DND-41 (cell line): ENCODE measurements around the gene AR.

Source experiments
- ATAC-seq: fragments of 200-7000 bp; cut with Tn5 transposase; 3 replicates; pipeline ENCODE4 v1.9.1; 2021; ENCODE audit warnings: low read depth; ENCODE audit not compliant: insufficient read depth
- DNase-seq: peaks from one replicate; pipeline ENCODE4 v3.0.0-alpha.2; 2020
- H2AFZ ChIP-seq: 2 replicates; pipeline ENCODE4 v1.6.0; 2012; ENCODE audit warnings: low read depth, low read length
- H3K27ac ChIP-seq: 2 replicates; pipeline ENCODE4 v1.5.1; 2012; ENCODE audit warnings: low read length, inconsistent platforms
- H3K27me3 ChIP-seq: fragments of 200-600 bp; sonication (generic); 2 replicates; pipeline ENCODE4 v1.6.0; 2012; ENCODE audit warnings: low read length, mild to moderate bottlenecking, inconsistent platforms; ENCODE audit not compliant: insufficient read depth, poor library complexity
- H3K36me3 ChIP-seq: 2 replicates; pipeline ENCODE4 v1.5.1; 2012; ENCODE audit warnings: low read length, inconsistent platforms; ENCODE audit not compliant: insufficient read depth
- H3K4me1 ChIP-seq: 2 replicates; pipeline ENCODE4 v1.5.1; 2012; ENCODE audit warnings: mild to moderate bottlenecking, low read length; ENCODE audit not compliant: insufficient read depth
- H3K4me2 ChIP-seq: 2 replicates; pipeline ENCODE4 v1.6.0; 2012; ENCODE audit warnings: mild to moderate bottlenecking, moderate library complexity, low read length, inconsistent platforms; ENCODE audit not compliant: insufficient read depth
- H3K4me3 ChIP-seq, 2 experiments: fragments of 200-600 bp in 1 of 2; shearing (Covaris generic) in 1 of 2; 2 replicates each; pipeline ENCODE4 v1.5.1; 2012 to 2016; ENCODE audit warnings: inconsistent platforms in 2 of 2, low read length in 2 of 2, mild to moderate bottlenecking in 2 of 2, low read depth in 1 of 2, moderate library complexity in 1 of 2
- H3K79me2 ChIP-seq: 2 replicates; pipeline ENCODE4 v1.6.0; 2012; ENCODE audit warnings: low read length, inconsistent platforms; ENCODE audit not compliant: insufficient read depth
- H3K9ac ChIP-seq: 2 replicates; pipeline ENCODE4 v1.6.0; 2012; ENCODE audit warnings: low read depth, mild to moderate bottlenecking, inconsistent platforms, low read length, moderate library complexity
- H3K9me3 ChIP-seq: 2 replicates; pipeline ENCODE4 v1.5.1; 2012; ENCODE audit warnings: low read length, moderate library complexity, mild to moderate bottlenecking, inconsistent platforms; ENCODE audit not compliant: insufficient read depth, severe bottlenecking
- H4K20me1 ChIP-seq: 2 replicates; pipeline ENCODE4 v1.6.0; 2012; ENCODE audit warnings: low read length; ENCODE audit not compliant: insufficient read depth
- EZH2 ChIP-seq: IDR thresholded peaks from 3 replicates; pipeline ENCODE4 v1.6.1; 2012; ENCODE audit warnings: borderline replicate concordance, low read depth, mild to moderate bottlenecking, moderate library complexity, low read length, inconsistent platforms; ENCODE audit not compliant: severe bottlenecking
- TF ChIP-seq, protein P1 (sequence below): IDR thresholded peaks from 2 replicates; pipeline ENCODE4 v1.5.1; 2012; ENCODE audit warnings: borderline replicate concordance, low read length, moderate library complexity, mild to moderate bottlenecking; ENCODE audit not compliant: poor library complexity, severe bottlenecking; ENCODE audit errors: extremely low read depth

Gene AR

GRCh38 chrX:67697452-67697851 lies 153.6 kb downstream of the AR start:
- no peaks in the 10 kb centered on the region for H3K36me3 ChIP-seq
- no peak overlapping the region for H2AFZ ChIP-seq
- no peak overlapping the region for H3K4me3 ChIP-seq
- no peaks in the 10 kb centered on the region for H4K20me1 ChIP-seq
- no peaks in the 10 kb centered on the region for H3K27me3 ChIP-seq
- H3K4me1 ChIP-seq = no peaks in the 10 kb centered on the region
- H3K4me2 ChIP-seq = no peak overlapping the region
- H3K9ac ChIP-seq = no peak overlapping the region
- H3K79me2 ChIP-seq = no peaks in the 10 kb centered on the region
- DNase-seq (no peak), ATAC-seq (no peak)
- H3K27ac ChIP-seq = no peak overlapping the region
- TF ChIP-seq EZH2 = no peak
- TF ChIP-seq, protein P1, sequence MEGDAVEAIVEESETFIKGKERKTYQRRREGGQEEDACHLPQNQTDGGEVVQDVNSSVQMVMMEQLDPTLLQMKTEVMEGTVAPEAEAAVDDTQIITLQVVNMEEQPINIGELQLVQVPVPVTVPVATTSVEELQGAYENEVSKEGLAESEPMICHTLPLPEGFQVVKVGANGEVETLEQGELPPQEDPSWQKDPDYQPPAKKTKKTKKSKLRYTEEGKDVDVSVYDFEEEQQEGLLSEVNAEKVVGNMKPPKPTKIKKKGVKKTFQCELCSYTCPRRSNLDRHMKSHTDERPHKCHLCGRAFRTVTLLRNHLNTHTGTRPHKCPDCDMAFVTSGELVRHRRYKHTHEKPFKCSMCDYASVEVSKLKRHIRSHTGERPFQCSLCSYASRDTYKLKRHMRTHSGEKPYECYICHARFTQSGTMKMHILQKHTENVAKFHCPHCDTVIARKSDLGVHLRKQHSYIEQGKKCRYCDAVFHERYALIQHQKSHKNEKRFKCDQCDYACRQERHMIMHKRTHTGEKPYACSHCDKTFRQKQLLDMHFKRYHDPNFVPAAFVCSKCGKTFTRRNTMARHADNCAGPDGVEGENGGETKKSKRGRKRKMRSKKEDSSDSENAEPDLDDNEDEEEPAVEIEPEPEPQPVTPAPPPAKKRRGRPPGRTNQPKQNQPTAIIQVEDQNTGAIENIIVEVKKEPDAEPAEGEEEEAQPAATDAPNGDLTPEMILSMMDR = no peak
- no peaks in the 10 kb centered on the region for H3K9me3 ChIP-seq

GRCh38 chrX:67700602-67701001 lies 156.8 kb downstream of the AR start:
- ATAC-seq = no peak
- TF ChIP-seq, protein P1 = no peak
- TF ChIP-seq EZH2 = no peak
- DNase-seq = no peak
- Histone ChIP-seq H4K20me1 (no peaks in the 10 kb centered on the region), H3K4me1 (no peaks in the 10 kb centered on the region), H3K9me3 (no peaks in the 10 kb centered on the region), H3K79me2 (no peaks in the 10 kb centered on the region), H3K36me3 (no peaks in the 10 kb centered on the region), H3K27ac (no peak overlapping the region), H2AFZ (no peak overlapping the region), H3K27me3 (no peaks in the 10 kb centered on the region), H3K4me2 (no peak overlapping the region), H3K9ac (no peak overlapping the region), H3K4me3 (no peak overlapping the region)

- H3K27ac ChIP-seq = no peak overlapping the region
- no peak overlapping the region for H3K4me3 ChIP-seq
- DNase-seq = no peak
- H3K79me2 ChIP-seq = no peaks in the 10 kb centered on the region
- H3K36me3 ChIP-seq = no peaks in the 10 kb centered on the region
- no peak overlapping the region for H2AFZ ChIP-seq
- H3K4me2 ChIP-seq = no peak overlapping the region
- no peaks in the 10 kb centered on the region for H3K4me1 ChIP-seq
- H4K20me1 ChIP-seq = no peaks in the 10 kb centered on the region
- no peak for ATAC-seq
- H3K9ac ChIP-seq = no peak overlapping the region
- no peak for TF ChIP-seq EZH2
- TF ChIP-seq, protein P1 = no peak
- H3K9me3 ChIP-seq = peaks cover 2% of the 10 kb centered on the region
- H3K27me3 ChIP-seq = no peaks in the 10 kb centered on the region
Observed at GRCh38 chrX:67714004-67714403, 170.2 kb downstream of the AR start.

GRCh38 chrX:67717571-67717970 lies 173.8 kb downstream of the AR start:
- H3K36me3 ChIP-seq = no peaks in the 10 kb centered on the region
- no peak for TF ChIP-seq EZH2
- TF ChIP-seq, protein P1 = no peak

More at GRCh38 chrX:67717571-67717970, 173.8 kb downstream of the AR start:
- no peaks in the 10 kb centered on the region for H3K9me3 ChIP-seq
- H3K4me2 ChIP-seq = no peak overlapping the region
- no peak overlapping the region for H2AFZ ChIP-seq
- ATAC-seq = no peak
- H3K9ac ChIP-seq = no peak overlapping the region
- H3K4me3 ChIP-seq = no peak overlapping the region
- no peak for DNase-seq
- no peaks in the 10 kb centered on the region for H3K4me1 ChIP-seq
- no peaks in the 10 kb centered on the region for H3K27me3 ChIP-seq
- no peaks in the 10 kb centered on the region for H3K79me2 ChIP-seq
- H3K27ac ChIP-seq = no peak overlapping the region
- H4K20me1 ChIP-seq = no peaks in the 10 kb centered on the region
